Pancreas (tissue), 10 donors: ENCODE measurements around the gene APOC4. TPM values are rescaled to one million over a fixed set of nuclear protein-coding genes. Genes with fewer than 3 reads are reported as not detected.
"Not testable (repeated sequence)": the region's sequence is repeated elsewhere in the genome, so short reads cannot be mapped to it uniquely, and the experiment has no call there.

Experiments used
- ATAC-seq, 4 donors: fragments of 200-7000 bp; cut with Tn5 transposase; one replicate each; pipeline versions ENCODE4 v1.8.0 to v1.9.1; 2020; ENCODE audit warnings: mild to moderate bottlenecking in 4 of 4, moderate library complexity in 4 of 4
- DNase-seq, 6 donors: peaks; one replicate each; pipeline ENCODE4 v3.0.0-alpha.2; 2020
- FAIRE-seq: peaks from 2 replicates; lab custom pipeline; 2012; peaks lifted over from hg19 to GRCh38; lab: Jason Lieb, UNC
- H3K27ac ChIP-seq, 4 donors: fragments of 200-600 bp; sonication (generic); 1 replicate in 3 of 4; 2 replicates in 1 of 4; pipeline versions ENCODE4 v1.5.0 to v1.8.0; 2020
- H3K27me3 ChIP-seq, 4 donors: fragments of 200-600 bp; one replicate each; pipeline ENCODE4 v1.8.0; 2021
- H3K36me3 ChIP-seq, 3 donors: fragments of 200-600 bp; sonication (generic) in 1 of 3; one replicate each; pipeline versions ENCODE4 v1.5.0 to v1.8.0; 2020 to 2021
- H3K4me1 ChIP-seq, 3 donors: fragments of 200-600 bp; one replicate each; pipeline ENCODE4 v1.8.0; 2021
- H3K4me3 ChIP-seq, 4 donors: fragments of 200-600 bp; sonication (generic) in 2 of 4; one replicate each; pipeline versions ENCODE4 v1.5.0 to v1.8.0; 2020 to 2021
- H3K9me3 ChIP-seq, 4 donors: fragments of 200-600 bp; one replicate each; pipeline ENCODE4 v1.8.0; 2021
- CTCF ChIP-seq, 4 donors: fragments of 200-600 bp; sonication (generic) in 3 of 4; IDR thresholded peaks; one replicate each; pipeline versions ENCODE4 v1.5.0 to v1.8.0; 2021; ENCODE audit warnings: antibody characterized with exemption in 4 of 4
- WGBS, 2 donors: extraction: QIAGEN DNeasy Blood & Tissue Kit; methylation state at CpG; one replicate each; pipeline ENCODE4 v1.1.7; 2013; 5-methylcytosine and 5-hydroxymethylcytosine counted together
- intact Hi-C, 3 donors: fragments of 100-400 bp; cut with DNase I; formaldehyde crosslinking; loops; one replicate each; pipeline versions ENCODE4 v1.11.1 to v1.14.2; 2022
- polyA plus RNA-seq, 2 donors: library from polyadenylated mRNA; stranded (reverse); fragments of 200-250 nt; gene quantifications; one replicate each; pipeline ENCODE4 v1.2.3, GENCODE V29; 2013
- total RNA-seq, 6 donors: library from RNA; stranded (reverse); fragmentation: NEBNext Ultra II Directional in 4 of 6; extraction: Animal tissue kit (Norgen Biotek cat#: 25700) in 4 of 6; gene quantifications; one replicate each; pipeline versions ENCODE4 v1.2.1 to v1.2.4, GENCODE V29; 2021 to 2023
- donor health status: healthy with polysubstance abuse.
- donor health status: DM: no; HTN: no; CAD: no; lungs with moderate emphysema.
- donor health status: DM: no; HTN: no; CAD: no.
- donor health status: control.
- donor health status: control.
- donor health status: Bipolar disorder and iron deficiency.
- donor health status: DM: yes; HTN: yes; CAD: no.
- donor health status: DM: no; HTN: no; CAD: no.
- donor health status: DM: no; HTN: no; CAD: no.
- donor health status: DM: yes; HTN: yes; CAD: no.

Gene APOC4
- total and polyA plus RNA-seq, 8 donors, result 0.47 TPM; not detected in 7

GRCh38 chr19:44924243-44924725 is 17.8 kb upstream of the APOC4 start:
- TF ChIP-seq CTCF (IDR thresholded peaks at IDR 0.05), result no peak
- H3K36me3 ChIP-seq, result no peaks in the 10 kb centered on the region
- H3K4me3 ChIP-seq, result no peak overlapping the region
- FAIRE-seq (no peak), DNase-seq (peak in 1 of 6 donors; percentile 13), ATAC-seq (no peak)
- no peak overlapping the region for H3K27ac ChIP-seq
- H3K9me3 ChIP-seq, result no peaks in the 10 kb centered on the region
- 67 to 73% methylated on average over 8 of the region's 8 CpGs for WGBS, 2 donors
- intact Hi-C loops, result no loop called here
- no peaks in the 10 kb centered on the region for H3K4me1 ChIP-seq
- no peaks in the 10 kb centered on the region for H3K27me3 ChIP-seq

GRCh38 chr19:44925114-44925891 is 16.7 kb upstream of the APOC4 start:
- Histone ChIP-seq H3K4me1 (no peaks in the 10 kb centered on the region), H3K27me3 (no peaks in the 10 kb centered on the region), H3K4me3 (no peak overlapping the region), H3K36me3 (no peaks in the 10 kb centered on the region), H3K9me3 (no peaks in the 10 kb centered on the region), H3K27ac (no peak overlapping the region)
- WGBS, 2 donors, result 56 to 59% methylated on average over 8 of the region's 8 CpGs
- no peak for TF ChIP-seq CTCF (IDR thresholded peaks at IDR 0.05)
- intact Hi-C loops, result no loop called here
- peak in 4 of 6 donors; percentile 30 to 70 (median 44) for DNase-seq
- no peak for FAIRE-seq
- ATAC-seq, result peak in 3 of 4 donors; percentile 32 to 66 (median 59)

GRCh38 chr19:44926245-44927077 is 15.6 kb upstream of the APOC4 start:
- H3K9me3 ChIP-seq, H3K36me3 ChIP-seq, H3K27me3 ChIP-seq, H3K4me1 ChIP-seq, FAIRE-seq, intact Hi-C loops, H3K27ac ChIP-seq: not testable (repeated sequence)
- DNase-seq, result peak in 1 of 6 donors; percentile 13
- peak overlapping the region in 1 of 4 donors; percentile 25 for H3K4me3 ChIP-seq
- WGBS, 2 donors, result 44 to 58% methylated on average over 16 to 17 of the region's 19 CpGs
- ATAC-seq, result peak in 3 of 4 donors; percentile 14 to 42 (median 20)

- Histone ChIP-seq H3K4me3 (no peak overlapping the region), H3K9me3 (no peaks in the 10 kb centered on the region), H3K36me3 (no peaks in the 10 kb centered on the region), H3K4me1 (no peaks in the 10 kb centered on the region), H3K27me3 (no peaks in the 10 kb centered on the region), H3K27ac (no peak overlapping the region)
- DNase-seq (no peak), ATAC-seq (no peak), FAIRE-seq (no peak)
- intact Hi-C loops, result no loop called here
- TF ChIP-seq CTCF (IDR thresholded peaks at IDR 0.05), result no peak
- 43 to 47% methylated on average over 5 of the region's 5 CpGs for WGBS, 2 donors
Measured at GRCh38 chr19:44927746-44928145, 14.3 kb upstream of the APOC4 start.

- intact Hi-C loops, result no loop called here
- no peak for ATAC-seq
Measured at GRCh38 chr19:44930088-44930487, 11.9 kb upstream of the APOC4 start.

More at GRCh38 chr19:44930088-44930487, 11.9 kb upstream of the APOC4 start:
- Histone ChIP-seq H3K9me3 (no peaks in the 10 kb centered on the region), H3K4me1 (no peaks in the 10 kb centered on the region), H3K27ac (no peak overlapping the region), H3K27me3 (no peaks in the 10 kb centered on the region), H3K4me3 (no peak overlapping the region), H3K36me3 (no peaks in the 10 kb centered on the region)
- FAIRE-seq, result no peak
- TF ChIP-seq CTCF (IDR thresholded peaks at IDR 0.05), result no peak
- WGBS, 2 donors, result 46% methylated on average over 7 of the region's 7 CpGs
- DNase-seq, result no peak
